ENCODE measurements around the gene CZIB. TPM values are rescaled to one million over a fixed set of nuclear protein-coding genes. Genes with fewer than 3 reads are reported as not detected.
A peak's percentile ranks its signal among the peaks of the same experiment; 100 is the strongest.

Gene CZIB
- total and polyA plus RNA-seq, 2 of the 13 experiments (the other 11 are each of a cell fraction or from before 2014, with no cell fraction given), result 49.2 to 67.0 TPM

GRCh38 chr1:53220171-53220961, at the start of gene CZIB (continued):
- TF ChIP-seq SALL2 (CRISPR knock-in tag; IDR thresholded peaks at IDR 0.05) (peak; percentile 94), REST (IDR thresholded peaks at IDR 0.05; ENCODE audit: borderline replicate concordance in 1 of 2, low read depth in 1 of 2, low read length in 2 of 2) (0 out of 4 replicates have a peak, but pooled peaks of 1 of the 2 experiments have one; percentile 14), NFRKB (IDR thresholded peaks at IDR 0.05) (no peak), REL (CRISPR knock-in tag; conservative IDR thresholded peaks at IDR 0.05) (peak; percentile 81; the same call in 1 of the 2 replicates), PRDM15 (CRISPR knock-in tag; IDR thresholded peaks at IDR 0.05) (peak; percentile 77), ZBTB49 (CRISPR knock-in tag; IDR thresholded peaks at IDR 0.05; ENCODE audit: borderline replicate concordance) (no peak), SIX4 (CRISPR knock-in tag; IDR thresholded peaks at IDR 0.05) (0 out of 2 replicates have a peak, but pooled peaks have one; percentile 31), GABPA (IDR thresholded peaks at IDR 0.05; ENCODE audit: low read depth, low read length) (peak; percentile 73), GABPA (CRISPR knock-in tag; IDR thresholded peaks at IDR 0.05; ENCODE audit: low read depth) (peak; percentile 92), JUND (CRISPR knock-in tag; IDR thresholded peaks at IDR 0.05) (peak; percentile 65; the same call in 1 of the 2 replicates), ZNF567 (CRISPR knock-in tag; IDR thresholded peaks at IDR 0.05; ENCODE audit: borderline replicate concordance) (peak; percentile 97; the same call in 1 of the 2 replicates), MYC (CRISPR knock-in tag; IDR thresholded peaks at IDR 0.05; ENCODE audit: borderline replicate concordance) (peak; percentile 97), MEF2D (CRISPR knock-in tag; IDR thresholded peaks at IDR 0.05) (peak; percentile 85), ZNF136 (CRISPR knock-in tag; IDR thresholded peaks at IDR 0.05; ENCODE audit: low read depth) (peak; percentile 73; the same call in 1 of the 2 replicates), PHF21A (CRISPR knock-in tag; IDR thresholded peaks at IDR 0.05) (peak; percentile 82), KDM2A (CRISPR knock-in tag; IDR thresholded peaks at IDR 0.05; ENCODE audit: borderline replicate concordance, low read depth) (peak; percentile 94), ATF3 (CRISPR knock-in tag; IDR thresholded peaks at IDR 0.05) (no peak)
- TF ChIP-seq, protein P1, sequence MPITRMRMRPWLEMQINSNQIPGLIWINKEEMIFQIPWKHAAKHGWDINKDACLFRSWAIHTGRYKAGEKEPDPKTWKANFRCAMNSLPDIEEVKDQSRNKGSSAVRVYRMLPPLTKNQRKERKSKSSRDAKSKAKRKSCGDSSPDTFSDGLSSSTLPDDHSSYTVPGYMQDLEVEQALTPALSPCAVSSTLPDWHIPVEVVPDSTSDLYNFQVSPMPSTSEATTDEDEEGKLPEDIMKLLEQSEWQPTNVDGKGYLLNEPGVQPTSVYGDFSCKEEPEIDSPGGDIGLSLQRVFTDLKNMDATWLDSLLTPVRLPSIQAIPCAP (CRISPR knock-in tag; IDR thresholded peaks at IDR 0.05; ENCODE audit: low read depth), result no peak

Measured in HepG2 (cell line).